ENCODE measurements around the gene BIRC7.

The BIRC7 gene

DNA sequence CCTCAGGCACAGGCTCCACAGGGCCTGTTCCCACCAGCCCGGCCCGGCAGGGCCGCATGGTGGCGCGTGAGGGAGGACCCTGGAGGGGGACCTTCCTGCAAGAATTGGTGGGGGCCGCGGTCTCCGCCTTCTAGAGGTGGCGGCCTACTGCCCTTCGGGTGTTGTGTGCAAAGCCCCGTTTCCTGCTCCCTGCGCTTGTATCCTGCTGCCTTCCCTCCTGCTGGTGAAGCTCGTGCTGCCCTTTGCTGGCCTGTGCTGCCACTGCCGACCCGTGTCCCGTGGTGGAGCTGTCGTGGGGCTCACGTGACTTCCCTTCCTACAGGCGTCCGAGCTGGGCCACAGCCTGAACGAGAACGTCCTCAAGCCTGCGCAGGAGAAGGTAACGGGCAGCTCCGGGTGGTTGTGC is 48.8 kb downstream of the BIRC7 start:
- DNase-seq = no peak

DNA sequence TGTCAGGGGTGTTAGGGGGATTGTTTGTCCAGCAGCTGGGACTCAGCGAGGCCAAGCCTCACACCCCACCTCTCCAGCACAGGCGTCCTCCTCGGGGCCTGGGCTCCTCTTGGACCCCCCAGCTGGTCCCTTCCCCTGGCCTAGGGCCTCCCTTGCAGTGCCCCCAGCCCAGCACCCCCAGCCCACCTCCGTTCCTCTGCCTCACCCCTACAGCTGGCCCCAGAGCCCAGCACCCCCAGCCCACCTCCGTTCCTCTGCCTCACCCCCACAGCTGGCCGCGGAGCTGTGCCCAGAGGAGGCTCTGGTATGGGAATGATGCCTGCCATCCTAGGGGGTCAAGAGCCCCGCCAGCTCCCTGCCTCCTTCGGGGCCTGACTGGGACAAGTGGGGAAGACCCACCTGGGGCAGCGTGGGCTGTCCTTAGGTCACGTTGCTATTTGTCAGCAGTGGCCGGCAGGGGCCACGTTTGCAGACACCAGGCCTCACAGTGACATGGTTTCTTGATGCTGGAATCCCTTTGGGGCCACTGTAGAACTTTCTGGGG is 49.3 kb downstream of the BIRC7 start:
- no peak for DNase-seq

DNA sequence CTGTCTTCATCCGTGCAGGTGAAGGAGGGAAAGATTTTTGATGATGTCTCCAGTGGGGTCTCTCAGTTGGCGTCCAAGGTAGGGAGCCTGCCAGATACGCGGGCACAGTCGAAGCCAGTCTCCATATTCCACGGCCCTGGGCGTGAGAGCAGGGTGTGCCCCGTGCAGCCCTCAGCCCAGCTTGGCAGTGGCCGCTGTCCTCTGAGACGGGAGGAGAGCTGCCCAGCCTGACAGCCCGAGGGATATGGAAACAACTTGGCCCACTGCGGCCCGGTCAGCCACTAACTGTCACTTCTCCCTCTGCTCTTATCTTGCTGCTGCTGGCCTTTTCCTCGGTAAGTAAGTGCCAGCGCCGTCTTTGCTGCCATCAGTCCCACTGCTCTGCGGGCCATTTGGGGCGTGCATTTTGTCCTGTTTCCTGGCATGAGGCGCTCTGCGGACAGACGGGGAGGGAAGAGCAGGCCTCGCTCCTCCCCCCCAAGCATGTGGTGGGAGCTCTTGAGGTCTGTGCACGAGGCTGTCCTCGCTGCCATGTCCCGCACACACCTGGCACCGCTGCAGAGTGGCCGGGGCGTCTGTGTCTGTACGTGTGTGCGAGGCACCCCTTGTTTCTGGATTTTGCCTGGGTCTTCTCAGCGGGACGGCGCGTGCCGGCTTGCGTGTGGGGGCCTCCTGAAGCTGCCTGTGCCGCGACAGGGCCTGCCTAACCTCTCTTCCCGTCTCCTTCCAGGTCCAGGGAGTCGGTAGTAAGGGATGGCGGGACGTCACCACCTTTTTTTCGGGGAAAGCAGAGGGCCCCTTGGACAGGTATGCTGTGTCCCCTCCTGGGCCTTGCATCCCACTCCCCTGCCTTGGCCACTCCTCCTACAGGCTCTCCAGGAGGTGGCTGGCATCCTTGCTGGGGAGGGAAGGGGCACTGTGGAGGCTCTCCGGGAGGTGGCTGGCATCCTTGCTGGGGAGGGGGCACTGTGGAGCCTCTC is 50.2 kb downstream of the BIRC7 start:
- no peak for DNase-seq

DNA sequence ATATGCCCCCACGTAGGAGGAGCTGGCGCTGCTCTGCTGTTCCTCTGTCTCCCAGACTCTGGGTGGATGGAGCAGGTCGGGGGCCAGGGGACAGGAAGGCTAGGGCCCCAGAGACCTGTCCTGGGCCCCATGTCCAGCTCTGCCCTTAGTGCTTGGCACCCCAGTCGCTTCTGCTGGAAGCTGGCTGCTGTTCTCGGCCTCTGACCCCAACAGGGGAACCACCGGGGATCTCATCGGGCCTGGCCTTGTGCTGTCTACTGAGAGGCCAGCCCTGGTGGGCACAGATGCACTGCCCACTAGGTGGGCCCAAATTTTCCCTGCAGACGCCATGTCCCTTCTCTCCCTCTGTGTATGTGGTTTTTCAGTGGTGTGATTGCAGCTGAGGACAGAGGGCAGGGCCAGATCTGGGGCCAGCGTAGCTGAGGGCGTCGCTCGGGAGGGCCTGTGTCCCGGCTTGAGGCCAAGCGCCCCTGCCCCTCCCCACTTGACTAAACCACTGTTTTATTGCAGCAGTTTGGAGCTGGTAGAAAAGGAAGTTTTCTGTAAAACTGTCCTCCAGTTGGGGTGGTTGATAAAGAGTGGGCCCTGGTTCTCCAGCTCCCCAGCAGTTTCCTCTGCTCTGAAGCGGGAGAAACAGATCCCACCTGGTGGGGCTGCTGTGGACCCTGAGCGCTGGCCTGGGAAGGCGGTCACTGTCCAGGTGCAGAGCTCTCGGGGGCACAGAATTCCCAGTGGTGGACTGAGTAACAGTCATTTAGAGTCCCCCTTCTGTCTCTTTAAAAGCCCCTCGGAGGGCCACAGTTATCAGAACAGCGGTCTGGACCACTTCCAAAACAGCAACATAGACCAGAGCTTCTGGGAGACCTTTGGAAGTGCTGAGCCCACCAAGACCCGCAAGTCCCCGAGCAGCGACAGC is 51.3 kb downstream of the BIRC7 start:
- DNase-seq = no peak

DNA sequence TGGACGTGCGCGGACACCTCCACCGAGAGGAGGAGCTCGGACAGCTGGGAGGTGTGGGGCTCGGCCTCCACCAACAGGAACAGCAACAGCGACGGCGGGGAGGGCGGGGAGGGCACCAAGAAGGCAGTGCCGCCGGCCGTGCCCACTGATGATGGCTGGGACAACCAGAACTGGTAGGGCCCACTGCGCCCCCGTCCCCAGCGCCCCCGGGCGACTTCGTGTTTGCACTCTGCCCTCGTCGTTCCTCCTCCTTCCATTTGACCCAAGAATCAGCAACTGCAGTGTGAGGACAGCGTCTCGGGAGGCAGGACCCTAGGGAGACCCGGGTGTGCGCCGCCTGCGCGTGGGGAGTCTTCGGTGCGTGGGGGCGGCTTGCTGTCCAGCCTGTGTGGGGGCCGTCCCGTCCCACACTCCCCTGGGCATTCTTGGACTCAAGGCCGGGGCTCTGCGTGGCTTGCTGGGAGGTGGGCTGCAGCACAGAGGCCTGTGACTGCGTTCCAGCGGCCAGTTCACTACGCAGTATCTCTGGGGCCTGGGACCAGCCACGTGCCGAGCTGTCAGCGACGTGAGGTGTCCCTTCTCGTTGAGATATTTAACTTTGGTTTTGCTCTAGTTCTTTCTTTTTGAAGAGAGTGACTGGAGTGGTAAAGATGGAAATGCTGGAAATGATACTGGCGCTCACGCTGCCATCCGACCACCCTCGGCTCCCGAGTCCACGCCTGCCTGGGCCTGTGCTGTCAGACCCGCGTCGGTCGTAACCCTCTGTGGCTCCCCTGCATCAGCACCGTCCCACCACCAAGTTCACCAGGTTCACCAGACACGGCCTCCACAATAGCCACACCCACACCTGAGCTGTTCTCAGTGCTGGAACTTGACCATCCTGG is 52.2 kb downstream of the BIRC7 start:
- DNase-seq = no peak

DNA sequence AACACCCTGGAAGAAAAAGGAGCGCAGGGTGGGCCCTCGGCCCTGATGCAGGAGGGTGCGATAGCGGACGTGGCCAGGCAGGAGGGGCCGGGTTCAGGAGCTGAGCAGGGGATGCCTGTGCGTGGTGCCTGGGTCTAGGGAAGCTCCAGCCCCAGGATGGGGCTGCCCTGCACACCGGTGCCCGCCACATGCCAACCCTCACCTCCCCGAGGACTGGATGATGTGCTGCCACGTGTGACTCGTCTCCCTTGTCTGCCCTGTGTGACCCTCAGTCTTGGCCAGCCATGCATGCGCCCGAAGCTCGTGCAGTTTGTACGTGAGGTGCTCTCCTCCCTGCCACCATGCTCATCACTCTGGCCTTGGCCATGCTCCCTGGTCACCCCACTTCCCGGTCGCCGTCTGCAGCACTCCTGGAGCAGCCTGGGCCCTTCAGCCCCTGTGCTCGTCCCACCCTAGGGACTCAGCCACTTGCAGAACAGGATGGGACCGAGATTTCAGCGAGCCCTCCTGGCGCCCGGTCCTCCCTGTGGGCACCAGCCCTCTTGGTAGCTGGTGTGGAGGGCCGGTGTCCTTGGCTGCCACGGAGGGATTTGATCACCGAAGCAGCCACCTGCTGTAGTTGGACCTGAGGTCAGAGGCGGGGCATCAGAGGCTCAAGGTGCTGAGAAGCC is 53.0 kb downstream of the BIRC7 start:
- no peak for DNase-seq

DNA sequence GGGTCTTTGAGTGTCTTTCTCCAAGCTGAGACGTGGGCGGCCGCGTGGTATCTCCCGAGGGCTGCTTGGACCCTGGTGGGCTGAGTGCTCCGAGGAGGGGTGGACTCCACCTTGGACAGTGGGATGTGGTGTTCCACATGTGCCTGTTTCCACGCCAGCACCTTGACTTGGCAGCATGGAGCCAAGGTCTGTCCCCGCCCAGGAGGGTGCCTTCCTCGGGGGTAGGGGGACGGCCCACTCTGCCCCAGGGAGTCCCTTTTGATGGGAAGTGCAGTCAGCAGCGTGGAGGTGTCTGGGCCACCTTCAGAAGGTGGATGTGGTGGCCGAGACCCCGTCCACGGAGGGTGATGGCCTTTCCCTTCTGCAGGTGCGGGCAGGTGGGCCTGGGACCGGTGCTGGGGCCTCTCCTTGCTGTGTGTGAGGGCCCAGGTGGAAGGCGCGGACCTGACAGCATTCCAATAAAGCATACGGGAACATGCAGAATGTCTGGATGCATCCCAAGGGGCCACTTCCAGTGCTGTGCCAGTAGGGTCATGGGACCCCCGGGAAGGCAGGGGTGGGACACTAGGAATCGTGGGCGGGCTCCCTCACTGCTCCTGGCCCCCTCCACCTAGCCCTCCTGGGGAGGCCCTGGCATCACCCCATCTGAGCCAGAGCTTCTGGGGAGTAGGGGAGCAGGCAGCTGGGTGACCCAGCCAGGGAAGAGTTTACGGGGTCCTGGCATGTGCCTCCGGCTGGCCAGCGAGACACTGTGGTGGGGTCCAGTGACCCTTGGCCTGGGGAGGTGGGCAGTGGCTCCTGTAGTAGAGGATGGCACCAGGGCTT is 53.8 kb downstream of the BIRC7 start:
- no peak for DNase-seq

Measured in MV-4-11 (cell line).